A673 (cell line): ENCODE results near the gene DDX42. TPM values are rescaled to one million over a fixed set of nuclear protein-coding genes. Genes with fewer than 3 reads are reported as not detected.

Source experiments
- BruUV-seq: library from RNA; stranded (reverse); fragments of 400-500 nt; replicated peaks from 2 replicates; lab custom pipeline; 2021; lab: Mats Ljungman, UMichigan
- CTCF ChIA-PET: fragments of 300-600 bp; sonication (Branson Sonifier 250); formaldehyde crosslinking; loops from one replicate; lab custom pipeline; 2022; ENCODE audit warnings: antibody characterized with exemption; lab: Charles Lee
- POLR2A ChIA-PET: fragments of 300-600 bp; sonication (Branson Sonifier 250); formaldehyde crosslinking; loops from one replicate; lab custom pipeline; 2022; ENCODE audit warnings: antibody characterized with exemption; ENCODE audit not compliant: low non-redundant PET; lab: Charles Lee
- DNase-seq: peaks from one replicate; pipeline ENCODE4 v3.0.0-alpha.2; 2015; ENCODE audit warnings: low spot score
- H3K27ac ChIP-seq: fragments of 200-600 bp; sonication (generic); 2 replicates; pipeline ENCODE4 v1.5.1; 2016; ENCODE audit warnings: mixed run types, low read depth, mild to moderate bottlenecking, mixed read lengths, antibody characterized with exemption, low read length; ENCODE audit not compliant: poor library complexity, severe bottlenecking
- H3K27me3 ChIP-seq: fragments of 200-600 bp; sonication (generic); replicated peaks from 2 replicates; pipeline ENCODE4 v1.6.1; 2017; ENCODE audit warnings: mixed run types, low read depth, mild to moderate bottlenecking, mixed read lengths, antibody characterized with exemption, low read length; ENCODE audit not compliant: insufficient read depth, poor library complexity
- H3K36me3 ChIP-seq: fragments of 200-600 bp; sonication (generic); 2 replicates; pipeline ENCODE4 v1.6.1; 2016; ENCODE audit warnings: mixed run types, mild to moderate bottlenecking, mixed read lengths, antibody characterized with exemption, low read length; ENCODE audit not compliant: insufficient read depth, poor library complexity, severe bottlenecking
- H3K4me1 ChIP-seq: fragments of 200-600 bp; sonication (generic); 2 replicates; pipeline ENCODE4 v1.6.1; 2017; ENCODE audit warnings: mixed run types, mild to moderate bottlenecking, mixed read lengths, antibody characterized with exemption, low read length; ENCODE audit not compliant: insufficient read depth, poor library complexity, severe bottlenecking
- H3K4me3 ChIP-seq: fragments of 200-600 bp; sonication (generic); 2 replicates; pipeline ENCODE4 v1.5.1; 2016; ENCODE audit warnings: low read depth, mixed run types, mild to moderate bottlenecking, mixed read lengths, low read length; ENCODE audit not compliant: poor library complexity, severe bottlenecking
- H3K9me3 ChIP-seq: fragments of 200-600 bp; sonication (generic); 2 replicates; pipeline ENCODE4 v1.6.1; 2016; ENCODE audit warnings: mixed run types, low read depth, mild to moderate bottlenecking, mixed read lengths, antibody characterized with exemption, low read length; ENCODE audit not compliant: poor library complexity, severe bottlenecking
- CTCF ChIP-seq: fragments of 300-800, 200-600 bp; sonication (generic); conservative IDR thresholded peaks from 2 replicates; pipeline ENCODE4 v1.5.1; 2017; ENCODE audit warnings: low read depth, mild to moderate bottlenecking, antibody characterized with exemption, low read length, moderate library complexity, mixed read lengths
- EZH2 ChIP-seq: fragments of 200-600 bp; sonication (generic); IDR thresholded peaks from 2 replicates; pipeline ENCODE4 v1.6.1; 2017; ENCODE audit warnings: borderline replicate concordance, low read depth, mild to moderate bottlenecking, mixed read lengths, antibody characterized with exemption, low read length; ENCODE audit not compliant: poor library complexity, severe bottlenecking
- intact Hi-C: fragments of 100-400 bp; cut with micrococcal nuclease; formaldehyde crosslinking; loops from one replicate; pipeline ENCODE4 v1.10.0; 2022; ENCODE audit not compliant: unreplicated experiment
- total RNA-seq: library from RNA; stranded (reverse); gene quantifications from 2 replicates; pipeline ENCODE4 v1.2.3, GENCODE V29; 2021

DDX42 gene
- total RNA-seq, 1 experiment from 2014 or later = 148 TPM

GRCh38 chr17:63843910-63844677 lies 70.1 kb downstream of the DDX42 start:
- intact Hi-C loops = no loop called here
- POLR2A ChIA-PET = no interaction called here

GRCh38 chr17:63845509-63845908 lies 71.5 kb downstream of the DDX42 start:
- ChIA-PET POLR2A (no interaction called here), CTCF (no interaction called here)
- H3K4me3 ChIP-seq = no peak overlapping the region
- TF ChIP-seq EZH2 (no peak), CTCF (no peak)
- H3K4me1 ChIP-seq = peaks cover 9% of the 10 kb centered on the region
- H3K36me3 ChIP-seq = no peaks in the 10 kb centered on the region
- no peaks in the 10 kb centered on the region for H3K27me3 ChIP-seq
- intact Hi-C loops = no loop called here
- no peaks in the 10 kb centered on the region for H3K9me3 ChIP-seq
- no peak overlapping the region for H3K27ac ChIP-seq
- BruUV-seq = no TSS peak
- DNase-seq = no peak

More at GRCh38 chr17:63843910-63844677, 70.1 kb downstream of the DDX42 start:
- no peak overlapping the region for H3K27ac ChIP-seq
- H3K4me3 ChIP-seq = peak overlapping the region; percentile 95
- BruUV-seq = no TSS peak
- H3K36me3 ChIP-seq = no peaks in the 10 kb centered on the region
- TF ChIP-seq CTCF = no peak
- no peak for TF ChIP-seq EZH2
- peaks cover 23% of the 10 kb centered on the region for H3K4me1 ChIP-seq
- CTCF ChIA-PET = interaction anchor here (0.7 kb wide), 1 partner anchor 17 kb away, joined by 5 read pairs; the partner anchor contains the start of gene PSMC5
- H3K9me3 ChIP-seq = no peaks in the 10 kb centered on the region
- no peak for DNase-seq
- H3K27me3 ChIP-seq = no peaks in the 10 kb centered on the region

- Histone ChIP-seq H3K27ac (no peak overlapping the region), H3K27me3 (no peaks in the 10 kb centered on the region), H3K36me3 (no peaks in the 10 kb centered on the region), H3K9me3 (no peaks in the 10 kb centered on the region), H3K4me1 (no peaks in the 10 kb centered on the region), H3K4me3 (no peak overlapping the region)
- TF ChIP-seq EZH2 (no peak), CTCF (no peak)
- DNase-seq = no peak
- intact Hi-C loops = no loop called here
- BruUV-seq = no TSS peak
- POLR2A ChIA-PET = no interaction called here
- CTCF ChIA-PET = no interaction called here
Measured at GRCh38 chr17:63847525-63848249, 73.7 kb downstream of the DDX42 start.
